Measurements from ENCODE around the gene EPSTI1.
"Not testable (repeated sequence)": the region's sequence is repeated elsewhere in the genome, so short reads cannot be mapped to it uniquely, and the experiment has no call there.

Gene EPSTI1

DNA sequence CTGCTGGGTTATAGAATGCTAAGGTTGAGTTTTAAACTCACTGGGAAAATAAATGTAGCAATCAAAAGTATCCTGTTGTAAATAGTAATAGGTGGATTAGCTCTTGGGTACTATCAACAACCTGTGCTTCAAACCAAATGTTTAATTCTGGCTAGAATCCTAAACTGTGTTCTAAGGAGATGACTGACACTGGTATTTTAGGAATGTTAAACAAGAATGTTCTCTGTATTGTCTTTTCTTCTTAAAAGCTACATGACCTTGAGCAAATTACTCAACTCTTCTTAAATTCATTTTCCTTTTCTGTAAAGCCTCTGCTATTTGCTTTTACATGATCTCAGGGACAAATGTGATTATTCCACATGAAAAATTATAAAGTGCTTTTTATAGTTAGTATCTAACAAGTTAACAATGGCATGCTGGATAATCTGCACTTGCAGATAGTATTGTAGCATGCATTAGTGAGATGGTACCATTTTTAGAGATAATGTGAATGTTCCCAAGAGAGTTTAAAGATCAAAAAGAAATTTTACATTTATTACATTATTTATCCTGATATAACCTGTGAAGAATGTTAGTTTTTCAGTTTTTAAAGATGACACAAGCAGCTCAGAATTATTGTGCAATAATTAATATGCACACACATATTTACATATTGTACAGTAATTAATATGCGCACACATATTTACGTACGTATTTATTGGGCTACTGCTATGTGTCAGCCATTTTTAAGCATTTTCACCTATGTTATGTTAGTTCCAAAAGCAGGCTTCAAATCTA is 13.6 kb upstream of the EPSTI1 start:
- DNase-seq (ENCODE audit: low read depth), result no peak

DNA sequence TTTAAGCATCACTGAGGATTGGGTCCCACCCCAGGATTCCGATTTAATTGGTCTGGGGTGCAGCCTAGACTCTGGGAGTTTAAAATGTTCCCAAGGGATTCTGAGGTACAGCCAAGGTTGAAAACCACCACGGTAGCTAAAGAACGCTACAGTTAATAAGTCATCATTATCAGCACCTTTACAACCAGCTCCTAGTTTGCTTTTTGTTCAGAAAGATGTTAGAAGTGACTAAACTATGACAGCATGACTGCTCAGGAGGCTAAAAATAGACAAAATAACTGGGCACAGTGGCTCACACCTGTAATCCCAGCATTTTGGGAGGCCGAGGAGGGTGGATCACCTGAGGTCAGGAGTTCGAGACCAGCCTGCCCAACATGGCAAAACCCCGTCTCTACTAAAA is 11.7 kb upstream of the EPSTI1 start:
- no peak for DNase-seq (ENCODE audit: low read depth)

GRCh38 chr13:43003010-43003409 is 11.0 kb upstream of the EPSTI1 start:
- no peak for DNase-seq (ENCODE audit: low read depth)

DNA sequence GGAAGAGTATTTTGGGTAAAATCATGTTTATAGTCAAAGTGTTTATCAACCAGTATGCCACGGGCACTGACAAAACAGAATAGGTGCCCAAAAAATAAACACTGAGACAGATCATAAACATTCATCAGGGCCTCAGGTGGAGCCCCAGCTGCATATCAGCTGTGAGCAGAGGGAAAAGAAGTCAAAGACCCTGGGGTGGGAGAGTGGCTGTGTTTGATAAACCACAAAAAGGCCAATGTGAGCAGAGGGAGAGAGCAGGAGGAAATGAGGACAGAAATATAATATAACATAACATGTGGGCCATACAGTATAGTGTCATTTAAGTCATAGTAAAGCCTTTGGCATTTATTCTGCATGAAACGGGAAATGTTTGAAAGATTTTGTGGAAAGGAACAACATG is 10.0 kb upstream of the EPSTI1 start:
- no peak for DNase-seq (ENCODE audit: low read depth)

DNA sequence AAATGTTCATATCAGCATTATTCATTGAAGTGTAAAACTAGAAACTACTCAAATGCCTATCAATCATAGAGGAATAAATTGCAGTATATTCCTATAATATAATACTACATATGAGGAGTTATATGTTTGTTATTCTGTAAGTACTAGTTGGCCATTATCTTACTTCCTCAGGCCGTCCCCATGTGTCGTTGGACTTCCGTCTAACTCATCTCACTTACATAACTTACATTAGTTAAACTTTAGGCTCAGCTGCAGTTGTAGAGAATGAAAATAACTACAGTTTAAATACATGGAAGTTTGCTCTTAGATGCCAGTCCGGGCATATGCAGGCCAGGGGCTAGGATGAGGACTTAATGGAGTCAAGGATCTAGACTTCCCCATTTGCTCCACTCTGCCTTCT is 8.6 kb upstream of the EPSTI1 start:
- no peak for DNase-seq (ENCODE audit: low read depth)

- DNase-seq (ENCODE audit: low read depth), result no peak
These were observed 7.5 kb upstream of the EPSTI1 start for GRCh38 chr13:42999491-42999890.

GRCh38 chr13:42997381-42997780 is 5.3 kb upstream of the EPSTI1 start:
- no peak for DNase-seq (ENCODE audit: low read depth)

- no peak for DNase-seq (ENCODE audit: low read depth)
These were observed 4.5 kb upstream of the EPSTI1 start for GRCh38 chr13:42996584-42996983.

DNA sequence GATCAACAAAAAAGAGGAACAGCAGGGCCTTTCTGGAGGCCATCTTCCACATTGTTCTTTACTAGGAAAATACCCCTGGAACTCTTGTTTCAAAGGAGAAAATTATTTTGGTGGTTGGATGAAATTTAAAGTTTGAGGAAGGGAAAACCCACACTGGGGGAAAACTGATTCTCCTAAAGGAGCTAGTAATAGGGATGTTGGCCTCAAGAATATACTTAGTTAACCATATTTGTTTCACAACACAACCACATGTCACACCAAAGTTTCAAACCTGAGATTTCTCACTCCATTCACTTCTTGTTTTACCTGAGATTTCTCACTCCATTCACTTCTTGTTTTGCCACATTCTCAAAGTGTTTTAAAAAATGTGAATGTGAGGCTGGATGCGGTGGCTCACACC is 2.8 kb upstream of the EPSTI1 start:
- no peak for DNase-seq (ENCODE audit: low read depth)

DNA sequence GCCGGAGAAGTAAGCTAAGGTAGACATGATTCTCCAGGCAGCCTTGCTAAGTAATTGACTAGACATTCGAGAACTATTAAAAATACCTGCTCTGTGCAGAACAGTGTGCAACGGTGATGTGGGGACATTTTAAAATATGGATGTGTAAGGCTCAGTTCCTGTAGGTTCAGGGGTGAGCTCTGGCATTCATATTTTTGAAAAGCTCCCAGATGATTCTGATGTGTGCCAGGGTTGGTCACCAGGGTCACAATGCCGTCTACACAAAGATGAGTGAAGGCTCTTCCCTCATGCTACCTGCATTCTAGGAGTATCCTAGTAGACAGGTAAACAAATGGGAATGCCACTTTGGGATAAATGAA is 702 bp upstream of the EPSTI1 start:
- no peak for DNase-seq (ENCODE audit: low read depth)

GRCh38 chr13:42991233-42991897 is 676 bp downstream of the EPSTI1 start:
- not testable (repeated sequence) for DNase-seq (ENCODE audit: low read depth)

- no peak for DNase-seq (ENCODE audit: low read depth)
These were observed 1.5 kb downstream of the EPSTI1 start for GRCh38 chr13:42990291-42991232.

DNA sequence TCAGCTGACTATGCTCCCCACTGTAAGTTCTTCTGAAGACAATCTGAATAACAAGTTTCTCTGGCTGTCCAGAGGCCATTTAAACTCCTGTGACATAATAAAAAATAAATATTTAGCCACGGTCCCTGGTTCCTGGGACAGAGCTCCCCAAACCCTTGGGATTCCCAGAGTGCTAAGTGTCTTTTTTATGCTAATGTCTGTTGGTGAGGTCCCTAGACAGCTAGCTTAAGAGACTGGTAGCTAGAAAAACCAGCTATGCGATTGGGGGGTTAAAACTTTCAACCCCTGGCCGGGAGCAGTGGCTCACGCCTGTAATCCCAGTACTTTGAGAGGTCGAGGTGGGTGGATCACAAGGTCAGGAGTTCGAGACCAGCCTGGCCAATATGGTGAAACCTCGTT is 5.9 kb downstream of the EPSTI1 start:
- DNase-seq (ENCODE audit: low read depth), result no peak

GRCh38 chr13:42985312-42986175 is 6.5 kb downstream of the EPSTI1 start:
- DNase-seq (ENCODE audit: low read depth), result no peak

- no peak for DNase-seq (ENCODE audit: low read depth)
These were observed 7.3 kb downstream of the EPSTI1 start for GRCh38 chr13:42984691-42985090.

DNA sequence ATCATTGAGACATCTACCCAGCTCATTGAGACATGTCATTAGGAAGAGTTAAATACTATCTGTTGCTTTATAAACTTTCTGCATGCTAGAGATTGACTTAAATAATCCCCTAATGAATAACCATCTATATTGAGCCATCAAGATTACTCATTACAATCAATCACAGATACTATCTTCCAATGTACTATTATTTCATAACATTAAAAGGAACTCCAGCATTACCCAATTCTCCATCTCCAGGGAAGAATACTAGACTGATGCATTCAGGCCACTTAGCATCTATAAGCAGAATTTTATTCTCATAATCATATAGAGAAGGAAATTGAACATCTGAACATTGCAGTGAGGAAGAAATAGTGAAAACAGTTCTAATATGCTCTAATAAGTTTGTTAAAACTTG is 8.0 kb downstream of the EPSTI1 start:
- DNase-seq (ENCODE audit: low read depth), result no peak

- DNase-seq (ENCODE audit: low read depth), result no peak
These were observed 10.2 kb downstream of the EPSTI1 start for GRCh38 chr13:42981853-42982252.

DNA sequence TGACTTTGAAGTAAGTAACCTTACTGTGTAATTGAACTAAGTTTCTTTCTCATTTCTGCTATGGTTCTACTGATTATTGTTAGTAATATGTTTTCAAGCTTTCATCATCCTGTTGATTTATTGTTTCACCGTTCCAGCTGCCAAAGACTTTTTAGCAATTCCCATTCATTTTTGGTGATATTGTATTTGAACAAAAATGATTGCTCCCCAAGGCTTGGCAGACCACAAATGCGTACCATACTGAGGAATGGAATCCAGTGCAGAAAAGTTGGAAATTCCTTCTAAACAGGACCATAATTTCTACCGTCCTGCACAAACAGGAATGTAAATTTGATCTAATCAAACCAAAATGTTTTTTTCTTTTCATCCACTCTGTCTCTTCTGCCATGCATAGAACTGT is 10.7 kb downstream of the EPSTI1 start:
- DNase-seq (ENCODE audit: low read depth), result no peak

- no peak for DNase-seq (ENCODE audit: low read depth)
These were observed 14.8 kb downstream of the EPSTI1 start for GRCh38 chr13:42977219-42977659.

DNA sequence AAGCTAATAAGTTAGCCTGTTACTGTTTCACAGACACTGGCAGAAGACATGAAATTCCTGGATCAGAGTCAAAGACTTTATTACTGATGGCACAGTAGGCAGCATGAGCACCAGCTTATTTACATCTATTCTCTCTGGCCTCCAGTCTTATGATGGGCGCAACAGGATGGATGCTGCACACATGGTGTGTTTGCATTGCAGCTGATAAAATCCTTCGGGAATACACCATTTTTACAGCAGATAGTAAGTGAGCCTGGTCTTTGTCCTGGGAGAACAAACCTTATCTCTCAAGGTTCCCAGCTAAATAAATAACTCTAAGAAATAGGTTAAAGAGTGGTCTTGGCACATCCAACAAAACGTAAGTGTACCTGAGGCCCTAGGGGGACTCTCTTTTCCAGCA is 16.0 kb downstream of the EPSTI1 start:
- no peak for DNase-seq (ENCODE audit: low read depth)

- no peak for DNase-seq (ENCODE audit: low read depth)
These were observed 18.5 kb downstream of the EPSTI1 start for GRCh38 chr13:42973581-42973980.

All from CMK (cell line).